HG02623 (cell line): ENCODE results near the gene CAPN6.

Experiments used
- ATAC-seq: cut with Tn5 transposase; IDR thresholded peaks from one replicate; pipeline ENCODE4 v1.9.1; 2021; ENCODE audit warnings: moderate library complexity; ENCODE audit not compliant: unreplicated experiment

Gene CAPN6

DNA sequence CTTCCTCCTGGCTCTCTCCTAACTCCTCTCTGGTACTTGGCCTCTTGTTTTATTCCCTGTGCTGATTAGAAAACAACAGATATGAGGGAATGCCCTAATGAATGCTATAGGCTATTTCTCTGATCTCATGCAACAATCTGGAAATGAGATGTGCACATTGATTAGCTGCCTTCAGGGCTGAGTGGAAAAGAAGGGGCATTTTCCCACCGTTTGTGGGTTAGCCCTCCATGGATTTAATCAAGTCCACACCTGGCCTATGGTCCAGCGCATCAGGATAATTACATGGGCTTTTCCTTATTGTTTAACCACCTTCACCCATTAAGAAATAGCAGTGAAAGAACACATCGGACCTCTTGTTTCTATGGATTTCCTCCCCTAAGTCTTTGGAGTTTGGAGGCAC is 70.0 kb downstream of the CAPN6 start:
- no peak for ATAC-seq

- no peak for ATAC-seq
These were observed 70.8 kb downstream of the CAPN6 start for GRCh38 chrX:111199505-111199904.
